GM21825 (cell line): ENCODE results near the gene AOPEP.

Experiments
- ATAC-seq: cut with Tn5 transposase; IDR thresholded peaks from one replicate; pipeline ENCODE4 v1.9.1; 2021; ENCODE audit warnings: mild to moderate bottlenecking, moderate library complexity; ENCODE audit not compliant: unreplicated experiment

AOPEP gene

GRCh38 chr9:94909965-94910730, 183.6 kb downstream of the AOPEP start:
- no peak for ATAC-seq

- ATAC-seq = no peak
Observed at GRCh38 chr9:94911211-94911610, 184.7 kb downstream of the AOPEP start.

- ATAC-seq = no peak
Observed at GRCh38 chr9:94911986-94912635, 185.6 kb downstream of the AOPEP start.

- no peak for ATAC-seq
Observed at GRCh38 chr9:94912700-94913249, 186.3 kb downstream of the AOPEP start.

GRCh38 chr9:94913550-94913949, 187.1 kb downstream of the AOPEP start:
- ATAC-seq = no peak

- ATAC-seq = no peak
Observed at GRCh38 chr9:94915476-94916450, 189.3 kb downstream of the AOPEP start.

GRCh38 chr9:94916956-94917355, 190.5 kb downstream of the AOPEP start:
- no peak for ATAC-seq

GRCh38 chr9:94918038-94918753, 191.7 kb downstream of the AOPEP start:
- no peak for ATAC-seq

- no peak for ATAC-seq
Observed at GRCh38 chr9:94919376-94920098, 193.0 kb downstream of the AOPEP start.

- ATAC-seq = no peak
Observed at GRCh38 chr9:94920420-94921091, 194.1 kb downstream of the AOPEP start.

- no peak for ATAC-seq
Observed at GRCh38 chr9:94921092-94921471, 194.6 kb downstream of the AOPEP start.

GRCh38 chr9:94921656-94922055, 195.2 kb downstream of the AOPEP start:
- no peak for ATAC-seq

- ATAC-seq = no peak
Observed at GRCh38 chr9:94922098-94922607, 195.7 kb downstream of the AOPEP start.

- ATAC-seq = no peak
Observed at GRCh38 chr9:94922691-94923107, 196.2 kb downstream of the AOPEP start.

- no peak for ATAC-seq
Observed at GRCh38 chr9:94923326-94924089, 197.0 kb downstream of the AOPEP start.

- no peak for ATAC-seq
Observed at GRCh38 chr9:94925751-94926430, 199.4 kb downstream of the AOPEP start.

GRCh38 chr9:94926431-94926800, 199.9 kb downstream of the AOPEP start:
- no peak for ATAC-seq
